H1 (cell line): ENCODE data around the gene FYTTD1. TPM values are rescaled to one million over a fixed set of nuclear protein-coding genes. Genes with fewer than 3 reads are reported as not detected.

Experiments used
- ASH2L ChIP-seq: fragments of 200-600, 300-600 bp; sonication (generic); IDR thresholded peaks from one replicate; pipeline ENCODE4 v1.7.1; 2017; ENCODE audit warnings: low read length
- ATF2 ChIP-seq: IDR thresholded peaks from 2 replicates; pipeline ENCODE4 v1.6.1; 2012; ENCODE audit warnings: low read length, inconsistent platforms
- CHD1 ChIP-seq: IDR thresholded peaks from 2 replicates; pipeline ENCODE4 v1.6.1; 2012; ENCODE audit warnings: low read depth, low read length, improper control_type of control experiment
- CTBP2 ChIP-seq: IDR thresholded peaks from 2 replicates; pipeline ENCODE4 v1.7.0; 2011; ENCODE audit warnings: borderline replicate concordance, mild to moderate bottlenecking, moderate library complexity, mixed read lengths, low read length; ENCODE audit not compliant: insufficient read depth, insufficient read length
- HDAC2 ChIP-seq, 2 experiments: fragments of 300-600 bp in 1 of 2; sonication (generic) in 1 of 2; IDR thresholded peaks; 2 replicates each; pipeline ENCODE4 v1.6.1; 2011 to 2012; ENCODE audit warnings: low read depth in 2 of 2, low read length in 2 of 2, mild to moderate bottlenecking in 2 of 2, moderate library complexity in 2 of 2, borderline replicate concordance in 1 of 2, inconsistent platforms in 1 of 2
- POU5F1 ChIP-seq: IDR thresholded peaks from 2 replicates; pipeline ENCODE4 v1.6.1; 2011; ENCODE audit warnings: low read depth, mild to moderate bottlenecking, low read length, moderate library complexity
- polyA plus RNA-seq, 7 experiments: library from polyadenylated mRNA; depleted of rRNA in 3 of 7; stranded (reverse) in 5 of 7; unstranded in 2 of 7; fragments of >200 nt in 5 of 7; fragments of 200-250 nt in 2 of 7; gene quantifications; 1 replicate in 5 of 7; 2 replicates in 1 of 7; 4 replicates in 1 of 7; pipeline versions ENCODE4 v1.2.1 to v1.2.3, GENCODE V29; 2011 to 2013; ENCODE audit warnings: missing spikeins in 2 of 7, mixed read lengths in 2 of 7
- total RNA-seq: library from RNA; stranded (reverse); fragmentation: NEBNext Ultra II Directional; extraction: Animal tissue kit (Norgen Biotek cat#: 25700); gene quantifications from 2 replicates; pipeline ENCODE4 v1.2.1, GENCODE V29; 2021

Gene FYTTD1
- total and polyA plus RNA-seq, 2 of the 8 experiments (the other 6 are each of a cell fraction or from before 2014, with no cell fraction given), result 3.1 to 24.4 TPM

DNA sequence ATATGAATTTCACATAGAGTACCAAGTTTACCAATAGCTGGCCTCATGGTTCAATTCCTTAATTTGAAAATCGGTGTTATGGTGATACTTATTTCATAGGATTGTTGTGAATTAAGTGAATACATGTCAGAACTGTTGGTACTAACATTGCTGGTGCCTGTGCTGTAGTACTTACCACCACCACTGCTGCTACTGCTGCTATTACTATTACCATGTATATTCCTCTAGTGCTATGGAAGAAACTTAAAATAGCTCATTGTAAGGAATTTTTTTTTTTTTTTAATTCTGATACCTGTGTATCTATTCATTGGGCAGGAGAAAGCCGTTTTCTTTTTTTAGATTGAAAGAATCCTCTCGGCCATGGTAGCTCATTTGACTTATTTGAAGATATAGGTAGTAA is 3.6 kb downstream of the FYTTD1 start (continued):
- TF ChIP-seq CTBP2, result no peak
- no peak for TF ChIP-seq ATF2
- no peak for TF ChIP-seq HDAC2 (IDR thresholded peaks at IDR 0.05; ENCODE audit: borderline replicate concordance in 1 of 2, low read depth in 2 of 2, low read length in 2 of 2)
- no peak for TF ChIP-seq POU5F1
- no peak for TF ChIP-seq CHD1
- no peak for TF ChIP-seq ASH2L
